ENCODE results near the gene TNNI2.

The TNNI2 gene

GRCh38 chr11:1837171-1838076 is 1.4 kb upstream of the TNNI2 start:
- TF ChIP-seq CTCF (IDR thresholded peaks at IDR 0.05; ENCODE audit: low read depth, low read length), result peak; percentile 94

GRCh38 chr11:1838077-1838425 is 730 bp upstream of the TNNI2 start:
- no peak for DNase-seq (ENCODE audit: extremely low read depth, low read depth)
- no peak for TF ChIP-seq CTCF (IDR thresholded peaks at IDR 0.05; ENCODE audit: low read depth, low read length)

More at GRCh38 chr11:1837171-1838076, 1.4 kb upstream of the TNNI2 start:
- no peak for DNase-seq (ENCODE audit: extremely low read depth, low read depth)

- TF ChIP-seq CTCF (IDR thresholded peaks at IDR 0.05; ENCODE audit: low read depth, low read length), result no peak
- no peak for DNase-seq (ENCODE audit: extremely low read depth, low read depth)
These were observed 583 bp downstream of the TNNI2 start for GRCh38 chr11:1839204-1839923.

GRCh38 chr11:1839924-1840779 is 1.4 kb downstream of the TNNI2 start:
- TF ChIP-seq CTCF (IDR thresholded peaks at IDR 0.05; ENCODE audit: low read depth, low read length), result no peak

DNA sequence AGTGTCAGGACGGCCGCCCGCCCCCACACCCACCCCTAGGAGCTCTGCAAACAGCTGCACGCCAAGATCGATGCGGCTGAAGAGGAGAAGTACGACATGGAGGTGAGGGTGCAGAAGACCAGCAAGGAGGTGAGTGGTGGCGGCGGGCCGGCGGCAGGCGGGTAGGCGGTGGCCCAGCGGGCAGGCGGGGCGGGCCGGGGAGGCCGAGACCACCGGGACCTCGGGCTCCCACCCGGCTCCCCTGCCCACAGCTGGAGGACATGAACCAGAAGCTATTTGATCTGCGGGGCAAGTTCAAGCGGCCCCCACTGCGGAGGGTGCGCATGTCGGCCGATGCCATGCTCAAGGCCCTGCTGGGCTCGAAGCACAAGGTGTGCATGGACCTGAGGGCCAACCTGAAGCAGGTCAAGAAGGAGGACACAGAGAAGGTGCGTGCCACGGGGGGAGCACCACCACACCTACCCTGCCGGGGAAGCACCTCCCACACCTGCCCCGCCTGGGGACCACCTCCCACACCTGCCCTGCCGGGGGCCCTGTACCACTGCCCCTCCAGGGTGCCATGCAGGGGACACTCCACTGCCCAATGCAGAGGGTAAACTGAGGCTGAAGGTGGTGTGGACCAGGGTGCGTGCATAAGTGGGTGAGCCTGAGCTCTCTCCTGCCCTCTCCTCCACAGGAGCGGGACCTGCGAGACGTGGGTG is 2.1 kb downstream of the TNNI2 start:
- no peak for DNase-seq (ENCODE audit: extremely low read depth, low read depth)
- TF ChIP-seq CTCF (IDR thresholded peaks at IDR 0.05; ENCODE audit: low read depth, low read length), result no peak

More at GRCh38 chr11:1839924-1840779, 1.4 kb downstream of the TNNI2 start:
- DNase-seq (ENCODE audit: extremely low read depth, low read depth), result no peak

- TF ChIP-seq CTCF (IDR thresholded peaks at IDR 0.05; ENCODE audit: low read depth, low read length), result no peak
- no peak for DNase-seq (ENCODE audit: extremely low read depth, low read depth)
These were observed 2.8 kb downstream of the TNNI2 start for GRCh38 chr11:1841511-1842148.

All from AG09319 (cell line).